Skeletal muscle cell (primary cell): Measurements from ENCODE around the gene HSF2BP.
"Not testable (repeated sequence)": the region's sequence is repeated elsewhere in the genome, so short reads cannot be mapped to it uniquely, and the experiment has no call there.

ENCODE experiments used
- DNase-seq: peaks from one replicate; pipeline ENCODE4 v3.0.0-alpha.2; 2010; ENCODE audit warnings: low read depth
- H3K4me3 ChIP-seq: 2 replicates; pipeline ENCODE4 v1.5.1; 2011; ENCODE audit warnings: low read depth, mild to moderate bottlenecking, control low read depth, low read length, moderate library complexity

HSF2BP gene

GRCh38 chr21:43657355-43658087 is 1.8 kb downstream of the HSF2BP start:
- DNase-seq = no peak
- no peak overlapping the region for H3K4me3 ChIP-seq

- peak; percentile 25 for DNase-seq
- H3K4me3 ChIP-seq = no peak overlapping the region
Observed at GRCh38 chr21:43654806-43655489, 4.3 kb downstream of the HSF2BP start.

GRCh38 chr21:43653626-43654025 is 5.7 kb downstream of the HSF2BP start:
- no peak overlapping the region for H3K4me3 ChIP-seq
- DNase-seq = no peak

- no peak for DNase-seq
- no peak overlapping the region for H3K4me3 ChIP-seq
Observed at GRCh38 chr21:43652616-43653015, 6.7 kb downstream of the HSF2BP start.

GRCh38 chr21:43651926-43652325 is 7.4 kb downstream of the HSF2BP start:
- not testable (repeated sequence) for DNase-seq, H3K4me3 ChIP-seq

GRCh38 chr21:43648171-43648570 is 11.1 kb downstream of the HSF2BP start:
- DNase-seq = no peak

GRCh38 chr21:43646550-43647260 is 12.6 kb downstream of the HSF2BP start:
- no peak overlapping the region for H3K4me3 ChIP-seq
- DNase-seq = peak; percentile 88

More at GRCh38 chr21:43648171-43648570, 11.1 kb downstream of the HSF2BP start:
- no peak overlapping the region for H3K4me3 ChIP-seq

GRCh38 chr21:43645976-43646375 is 13.3 kb downstream of the HSF2BP start:
- H3K4me3 ChIP-seq = no peak overlapping the region
- no peak for DNase-seq

GRCh38 chr21:43645136-43645891 is 14.0 kb downstream of the HSF2BP start:
- DNase-seq = peak; percentile 51
- no peak overlapping the region for H3K4me3 ChIP-seq

GRCh38 chr21:43644609-43645008 is 14.7 kb downstream of the HSF2BP start:
- peak; percentile 51 for DNase-seq
- no peak overlapping the region for H3K4me3 ChIP-seq

- H3K4me3 ChIP-seq = no peak overlapping the region
- DNase-seq = no peak
Observed at GRCh38 chr21:43644071-43644470, 15.2 kb downstream of the HSF2BP start.

GRCh38 chr21:43643193-43643592 is 16.1 kb downstream of the HSF2BP start:
- no peak for DNase-seq
- no peak overlapping the region for H3K4me3 ChIP-seq

- no peak for DNase-seq
- H3K4me3 ChIP-seq = no peak overlapping the region
Observed at GRCh38 chr21:43640400-43640799, 18.9 kb downstream of the HSF2BP start.

GRCh38 chr21:43639470-43640353 is 19.6 kb downstream of the HSF2BP start:
- peak; percentile 67 for DNase-seq
- no peak overlapping the region for H3K4me3 ChIP-seq

- H3K4me3 ChIP-seq = no peak overlapping the region
- no peak for DNase-seq
Observed at GRCh38 chr21:43637530-43638158, 21.6 kb downstream of the HSF2BP start.

GRCh38 chr21:43635436-43635835 is 23.9 kb downstream of the HSF2BP start:
- H3K4me3 ChIP-seq = no peak overlapping the region
- DNase-seq = no peak

- DNase-seq = no peak
- no peak overlapping the region for H3K4me3 ChIP-seq
Observed at GRCh38 chr21:43634618-43635017, 24.7 kb downstream of the HSF2BP start.

- H3K4me3 ChIP-seq = no peak overlapping the region
- DNase-seq = no peak
Observed at GRCh38 chr21:43632373-43632905, 26.8 kb downstream of the HSF2BP start.
